ENCODE measurements around the gene GAPVD1. TPM values are rescaled to one million over a fixed set of nuclear protein-coding genes. Genes with fewer than 3 reads are reported as not detected.
"Not testable (repeated sequence)": the region's sequence is repeated elsewhere in the genome, so short reads cannot be mapped to it uniquely, and the experiment has no call there.

Gene GAPVD1
- total RNA-seq, 1 experiment from 2014 or later = 37.4 TPM

GRCh38 chr9:125397736-125398135 lies 136.1 kb downstream of the GAPVD1 start:
- peak; percentile 52 for DNase-seq (ENCODE audit: low spot score)
- in situ Hi-C loops (cut with HindIII; ENCODE audit: low sequenced_read_pairs) = no loop called here

GRCh38 chr9:125398243-125398642 lies 136.6 kb downstream of the GAPVD1 start:
- no peak for DNase-seq (ENCODE audit: low spot score)
- in situ Hi-C loops (cut with HindIII; ENCODE audit: low sequenced_read_pairs) = no loop called here

- in situ Hi-C loops (cut with HindIII; ENCODE audit: low sequenced_read_pairs) = no loop called here
- no peak for DNase-seq (ENCODE audit: low spot score)
Measured at GRCh38 chr9:125399165-125399564, 137.5 kb downstream of the GAPVD1 start.

DNA sequence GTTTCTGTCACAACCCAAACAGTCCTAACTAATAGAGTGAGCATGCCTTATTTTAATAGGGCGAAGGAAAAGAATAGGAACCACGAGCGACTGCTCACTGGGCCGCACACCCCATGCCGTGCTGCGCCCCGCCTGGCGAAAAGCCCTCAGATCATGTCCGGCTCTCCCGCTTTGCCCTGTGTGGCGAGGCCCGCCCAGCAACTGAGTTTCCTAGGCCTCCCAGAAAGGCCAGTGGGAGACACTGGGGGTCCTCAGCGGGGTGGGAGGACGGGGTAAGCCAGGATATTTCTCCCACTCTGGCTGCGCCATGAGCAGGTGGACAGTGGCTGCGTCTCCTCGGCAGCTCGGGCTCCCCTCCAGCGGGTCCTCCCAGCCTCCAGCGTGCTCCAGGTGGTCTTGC lies 138.0 kb downstream of the GAPVD1 start:
- no peak for DNase-seq (ENCODE audit: low spot score)
- in situ Hi-C loops (cut with HindIII; ENCODE audit: low sequenced_read_pairs) = no loop called here

DNA sequence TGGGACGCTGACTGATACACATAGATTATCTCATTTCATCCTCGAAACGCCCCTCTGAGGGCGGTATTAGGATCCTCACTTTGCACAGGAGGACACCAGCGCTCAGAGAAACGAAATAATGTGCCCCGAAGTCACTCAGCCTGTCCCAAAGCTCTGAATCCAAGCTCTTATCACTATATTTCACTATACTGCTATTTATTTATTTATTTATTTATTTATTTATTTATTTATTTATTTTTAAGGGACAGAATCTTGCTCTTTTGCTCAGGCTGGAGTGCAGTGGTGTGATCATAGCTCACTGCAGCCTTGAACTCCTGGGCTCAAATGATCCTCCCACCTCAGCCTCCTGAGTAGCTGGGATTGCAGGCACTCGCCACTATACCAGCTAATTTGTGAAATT lies 138.6 kb downstream of the GAPVD1 start:
- in situ Hi-C loops (cut with HindIII; ENCODE audit: low sequenced_read_pairs); DNase-seq (ENCODE audit: low spot score): not testable (repeated sequence)

DNA sequence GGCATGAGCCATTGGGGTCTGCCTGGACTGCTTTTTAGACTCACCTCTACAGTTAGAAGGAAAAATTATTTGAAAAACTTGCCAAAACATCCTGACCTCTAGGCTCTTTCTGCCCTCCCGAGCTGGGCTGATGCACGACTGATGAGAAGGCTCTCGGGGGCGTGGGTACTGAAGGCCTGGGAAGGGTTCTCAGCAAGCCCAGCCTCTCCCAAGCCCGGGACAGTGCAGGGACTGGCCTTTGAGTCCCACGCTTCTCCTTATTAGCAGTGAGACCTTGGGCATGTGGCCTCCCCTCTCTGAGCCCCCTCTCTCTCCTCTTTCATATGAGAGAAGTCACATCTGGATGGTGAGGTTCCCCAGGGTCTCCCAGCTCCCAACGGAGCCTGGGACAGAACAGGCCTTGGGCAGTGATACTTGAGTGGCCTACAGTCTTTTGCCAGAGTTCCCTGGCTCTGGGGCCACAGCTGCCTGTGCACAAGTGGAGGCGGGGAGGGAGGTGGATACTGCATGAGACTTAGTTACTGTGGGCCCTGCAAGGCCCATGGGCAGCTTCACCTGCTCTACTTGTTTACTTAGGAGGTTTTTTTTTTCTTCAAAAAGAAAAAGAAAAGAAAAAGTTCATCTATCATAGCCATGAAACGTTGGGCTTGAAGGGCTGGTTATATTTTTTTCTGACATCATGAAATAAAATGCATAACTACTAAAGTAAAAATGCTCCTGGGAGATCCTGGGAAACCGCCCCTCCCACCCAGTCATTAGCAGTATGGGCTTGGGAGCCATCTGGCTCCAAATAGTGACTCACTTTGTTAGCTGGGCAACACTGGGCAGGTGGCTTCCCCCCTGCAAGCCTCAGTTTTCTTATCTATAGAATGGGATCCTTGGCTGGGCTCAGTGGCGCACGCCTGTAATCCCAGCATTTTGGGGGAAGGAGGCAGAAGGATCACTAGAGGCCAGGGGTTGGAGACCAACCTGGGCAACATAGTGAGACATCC lies 139.4 kb downstream of the GAPVD1 start:
- in situ Hi-C loops (cut with HindIII; ENCODE audit: low sequenced_read_pairs) = no loop called here
- no peak for DNase-seq (ENCODE audit: low spot score)

GRCh38 chr9:125404733-125405132 lies 143.1 kb downstream of the GAPVD1 start:
- no peak for DNase-seq (ENCODE audit: low spot score)
- in situ Hi-C loops (cut with HindIII; ENCODE audit: low sequenced_read_pairs) = no loop called here

DNA sequence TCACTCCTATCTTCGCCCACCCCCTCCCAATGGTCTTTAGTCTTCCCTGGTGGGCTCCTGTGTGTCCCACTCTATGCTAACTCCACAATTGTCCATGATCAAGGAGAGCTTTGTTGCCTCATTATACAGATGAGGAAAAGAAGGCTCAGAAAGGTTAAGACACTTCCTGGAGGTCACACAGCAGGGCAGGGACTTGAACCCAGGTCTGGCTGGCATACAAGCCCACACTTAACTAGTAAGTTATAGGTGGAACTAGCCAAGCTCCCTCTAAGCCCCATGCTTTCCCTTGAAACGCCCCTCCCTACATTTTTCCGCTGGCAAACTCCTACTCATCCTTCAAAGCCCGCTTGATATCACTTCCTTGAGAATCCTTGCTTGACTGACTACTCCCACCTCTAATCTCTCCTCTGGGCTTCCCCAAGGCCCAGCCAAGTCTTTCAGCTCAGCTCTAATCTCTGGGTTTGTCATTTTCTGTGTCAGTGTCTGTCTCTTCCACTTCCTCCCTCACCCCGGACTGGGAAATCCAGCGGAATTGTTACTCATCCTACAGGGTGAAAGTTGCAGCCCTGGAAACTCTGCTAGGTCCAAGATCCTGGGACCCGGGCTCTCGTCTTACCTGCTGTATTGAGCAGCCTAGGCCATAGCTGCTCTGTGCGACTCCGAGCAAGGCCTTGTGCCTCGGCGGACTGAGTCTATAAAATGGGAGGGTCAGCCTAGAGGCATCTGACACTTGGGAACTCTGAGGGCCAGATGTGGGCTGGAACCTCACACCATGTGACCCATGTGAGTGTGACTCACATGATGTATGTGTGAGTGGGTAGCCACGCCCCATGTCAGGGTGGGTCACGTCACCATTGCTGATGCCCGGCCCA lies 144.5 kb downstream of the GAPVD1 start:
- DNase-seq (ENCODE audit: low spot score) = no peak
- in situ Hi-C loops (cut with HindIII; ENCODE audit: low sequenced_read_pairs) = no loop called here

- in situ Hi-C loops (cut with HindIII; ENCODE audit: low sequenced_read_pairs) = no loop called here
- no peak for DNase-seq (ENCODE audit: low spot score)
Measured at GRCh38 chr9:125406810-125407087, 145.1 kb downstream of the GAPVD1 start.

- in situ Hi-C loops (cut with HindIII; ENCODE audit: low sequenced_read_pairs) = no loop called here
- no peak for DNase-seq (ENCODE audit: low spot score)
Measured at GRCh38 chr9:125407432-125407973, 145.9 kb downstream of the GAPVD1 start.

GRCh38 chr9:125407974-125408900 lies 146.6 kb downstream of the GAPVD1 start:
- DNase-seq (ENCODE audit: low spot score) = peak; percentile 64
- in situ Hi-C loops (cut with HindIII; ENCODE audit: low sequenced_read_pairs) = no loop called here

- in situ Hi-C loops (cut with HindIII; ENCODE audit: low sequenced_read_pairs) = no loop called here
- no peak for DNase-seq (ENCODE audit: low spot score)
Measured at GRCh38 chr9:125409217-125409636, 147.6 kb downstream of the GAPVD1 start.

DNA sequence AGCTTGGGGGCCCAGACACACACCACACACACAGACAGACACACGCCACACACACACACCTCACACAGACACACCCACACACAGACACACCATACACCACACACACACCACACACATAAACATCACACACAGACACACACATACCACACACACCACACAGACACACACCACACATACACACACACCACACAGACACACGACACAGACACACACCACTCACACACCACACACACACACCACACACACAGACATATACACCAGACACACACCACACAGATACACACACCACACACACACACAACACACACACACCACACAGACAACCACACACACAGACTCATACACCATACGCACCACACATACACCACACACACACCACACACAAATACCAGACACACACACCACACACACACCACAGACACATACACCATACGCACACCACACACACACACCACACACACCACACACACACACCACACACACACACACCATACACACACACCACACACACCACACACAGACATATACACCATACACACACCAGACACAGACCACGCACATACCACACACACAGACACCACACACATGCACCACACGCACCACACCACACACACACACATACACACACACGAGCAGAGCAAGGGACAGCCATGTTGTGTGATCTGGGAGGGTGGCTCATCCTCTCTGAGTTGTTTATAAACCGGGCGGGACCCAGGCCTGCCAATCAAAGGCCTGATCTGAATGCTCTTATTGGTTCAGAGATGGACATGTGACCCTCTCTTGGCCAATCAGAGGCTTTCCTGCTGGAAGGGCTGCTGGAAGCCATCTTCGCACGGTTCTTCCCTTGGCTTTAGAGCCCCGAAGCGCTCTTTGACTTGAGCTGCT lies 148.3 kb downstream of the GAPVD1 start:
- in situ Hi-C loops (cut with HindIII; ENCODE audit: low sequenced_read_pairs) = no loop called here
- peak; percentile 60 for DNase-seq (ENCODE audit: low spot score)

- in situ Hi-C loops (cut with HindIII; ENCODE audit: low sequenced_read_pairs) = no loop called here
- DNase-seq (ENCODE audit: low spot score) = no peak
Measured at GRCh38 chr9:125410522-125410894, 148.9 kb downstream of the GAPVD1 start.

GRCh38 chr9:125411171-125411756 lies 149.6 kb downstream of the GAPVD1 start:
- no peak for DNase-seq (ENCODE audit: low spot score)
- in situ Hi-C loops (cut with HindIII; ENCODE audit: low sequenced_read_pairs) = no loop called here

- no peak for DNase-seq (ENCODE audit: low spot score)
- in situ Hi-C loops (cut with HindIII; ENCODE audit: low sequenced_read_pairs) = no loop called here
Measured at GRCh38 chr9:125412166-125412565, 150.5 kb downstream of the GAPVD1 start.

- DNase-seq (ENCODE audit: low spot score) = no peak
- in situ Hi-C loops (cut with HindIII; ENCODE audit: low sequenced_read_pairs) = no loop called here
Measured at GRCh38 chr9:125413579-125413978, 152.0 kb downstream of the GAPVD1 start.
